ENCODE measurements around the gene STXBP6.

The STXBP6 gene

GRCh38 chr14:24874514-24875202 is 175.3 kb downstream of the STXBP6 start:
- H3K36me3 Mint-ChIP-seq (ENCODE audit: low read depth) = no peaks in the 10 kb centered on the region
- H3K9me3 Mint-ChIP-seq = no peaks in the 10 kb centered on the region
- H3K4me1 Mint-ChIP-seq = peaks cover 34% of the 10 kb centered on the region
- peaks cover 4% of the 10 kb centered on the region for H3K27me3 Mint-ChIP-seq (ENCODE audit: low read depth)
- peak overlapping the region in 2 of 3 experiments; percentile 27 to 75 for H3K27ac Mint-ChIP-seq
- no peak for TF ChIP-seq CTCF (IDR thresholded peaks at IDR 0.05; ENCODE audit: unreplicated experiment in 3 of 3)
- H3K4me3 Mint-ChIP-seq = no peak overlapping the region

GRCh38 chr14:24873551-24873950 is 176.4 kb downstream of the STXBP6 start:
- peaks cover 34% of the 10 kb centered on the region for H3K4me1 Mint-ChIP-seq
- TF ChIP-seq CTCF (IDR thresholded peaks at IDR 0.05; ENCODE audit: unreplicated experiment in 3 of 3) = no peak
- H3K27ac Mint-ChIP-seq = peak overlapping the region in 1 of 3 experiments; percentile 58
- H3K4me3 Mint-ChIP-seq = no peak overlapping the region
- H3K27me3 Mint-ChIP-seq (ENCODE audit: low read depth) = peaks cover 4% of the 10 kb centered on the region
- no peaks in the 10 kb centered on the region for H3K36me3 Mint-ChIP-seq (ENCODE audit: low read depth)
- H3K9me3 Mint-ChIP-seq = no peaks in the 10 kb centered on the region

- Mint-ChIP-seq H3K27ac (no peak overlapping the region), H3K4me3 (no peak overlapping the region), H3K27me3 (ENCODE audit: low read depth) (peaks cover 4% of the 10 kb centered on the region), H3K9me3 (no peaks in the 10 kb centered on the region), H3K4me1 (peaks cover 19% of the 10 kb centered on the region), H3K36me3 (ENCODE audit: low read depth) (no peaks in the 10 kb centered on the region)
- TF ChIP-seq CTCF (IDR thresholded peaks at IDR 0.05; ENCODE audit: unreplicated experiment in 3 of 3) = no peak
Observed at GRCh38 chr14:24870949-24871701, 178.8 kb downstream of the STXBP6 start.

GRCh38 chr14:24868389-24868788 is 181.6 kb downstream of the STXBP6 start:
- Mint-ChIP-seq H3K27me3 (ENCODE audit: low read depth) (peaks cover 4% of the 10 kb centered on the region), H3K9me3 (no peaks in the 10 kb centered on the region), H3K4me3 (no peak overlapping the region), H3K36me3 (ENCODE audit: low read depth) (no peaks in the 10 kb centered on the region), H3K27ac (no peak overlapping the region), H3K4me1 (peaks cover 16% of the 10 kb centered on the region)
- no peak for TF ChIP-seq CTCF (IDR thresholded peaks at IDR 0.05; ENCODE audit: unreplicated experiment in 3 of 3)

- Mint-ChIP-seq H3K4me1 (peaks cover 20% of the 10 kb centered on the region), H3K27me3 (ENCODE audit: low read depth) (peaks cover 4% of the 10 kb centered on the region), H3K9me3 (no peaks in the 10 kb centered on the region), H3K4me3 (no peak overlapping the region), H3K27ac (no peak overlapping the region), H3K36me3 (ENCODE audit: low read depth) (no peaks in the 10 kb centered on the region)
- TF ChIP-seq CTCF (IDR thresholded peaks at IDR 0.05; ENCODE audit: unreplicated experiment in 3 of 3) = no peak
Observed at GRCh38 chr14:24866067-24866639, 183.8 kb downstream of the STXBP6 start.
